NCI-H446 treated with DMSO at 0.1 percent for 48 hours (cell line): Measurements from ENCODE around the gene POLDIP3.
"Not testable (repeated sequence)": the region's sequence is repeated elsewhere in the genome, so short reads cannot be mapped to it uniquely, and the experiment has no call there.

Source experiments
- DNase-seq: peaks from one replicate; lab custom pipeline; 2025; lab: John Stamatoyannopoulos, UW

POLDIP3 gene

DNA sequence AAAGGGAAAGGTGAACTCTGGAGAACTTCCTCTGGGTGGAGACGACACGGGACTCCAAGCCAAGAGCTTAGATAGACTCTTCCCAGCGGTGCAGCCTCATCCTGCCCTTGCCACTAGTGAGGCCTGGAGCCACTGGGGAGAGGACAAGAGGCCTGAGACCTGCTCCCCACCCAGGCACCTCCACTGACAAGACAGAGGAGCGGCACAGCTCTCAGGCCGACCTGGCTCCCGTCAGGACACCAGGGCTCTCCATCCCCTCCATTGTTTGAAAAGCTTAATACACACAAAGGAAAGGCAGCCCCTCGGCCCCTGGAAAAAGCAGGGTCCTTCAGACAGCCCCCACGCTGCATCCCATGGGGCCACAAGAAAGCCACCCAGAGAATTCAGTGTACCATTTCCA, 29.6 kb downstream of the POLDIP3 start:
- DNase-seq = no peak

DNA sequence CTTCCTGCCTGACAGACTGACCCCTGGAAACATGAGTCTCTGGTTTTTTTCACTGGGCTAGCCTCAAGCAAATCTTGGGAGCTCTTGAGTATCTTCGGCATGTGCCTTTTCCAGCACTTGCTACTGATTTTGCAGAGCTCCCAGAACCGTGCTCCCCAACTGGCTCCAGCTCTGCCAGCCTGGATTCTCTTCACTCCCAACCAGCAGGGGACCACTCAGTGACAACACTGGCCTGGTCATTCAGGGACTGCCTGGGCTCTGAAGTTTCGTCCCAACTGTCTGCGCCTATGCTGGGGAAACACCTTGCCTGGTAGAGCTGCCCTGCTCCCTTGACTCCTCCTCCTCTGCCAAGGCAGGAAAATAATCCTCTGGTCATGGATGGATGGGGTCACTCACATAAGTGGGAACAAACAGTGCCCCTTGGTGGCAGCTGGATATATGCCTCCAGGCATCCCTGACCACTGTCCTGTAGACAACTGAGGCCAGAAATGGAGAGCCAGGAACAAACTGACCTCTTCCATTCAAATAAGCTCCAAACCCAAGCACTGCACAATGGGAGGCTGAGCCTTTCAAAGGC, 30.2 kb downstream of the POLDIP3 start:
- no peak for DNase-seq

DNA sequence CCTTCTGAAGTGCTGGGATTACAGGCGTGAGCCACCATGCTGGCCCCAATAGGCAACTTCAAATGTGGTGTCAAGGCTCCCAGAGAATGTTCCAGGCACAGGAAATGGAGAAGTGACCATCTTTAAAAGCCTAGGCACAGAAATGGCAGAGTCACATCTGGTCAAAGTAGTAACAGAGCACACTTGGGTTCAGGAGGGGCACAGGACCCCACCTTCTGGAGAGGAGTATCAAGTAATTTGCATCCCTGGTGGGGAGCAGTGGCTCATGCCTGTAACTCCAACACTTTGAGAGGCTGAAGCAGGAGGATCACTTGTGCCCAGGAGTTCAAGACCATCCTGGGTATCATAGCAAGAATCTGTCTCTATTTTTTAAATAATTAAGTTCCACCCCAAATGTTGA, 31.7 kb downstream of the POLDIP3 start:
- DNase-seq = no peak

DNA sequence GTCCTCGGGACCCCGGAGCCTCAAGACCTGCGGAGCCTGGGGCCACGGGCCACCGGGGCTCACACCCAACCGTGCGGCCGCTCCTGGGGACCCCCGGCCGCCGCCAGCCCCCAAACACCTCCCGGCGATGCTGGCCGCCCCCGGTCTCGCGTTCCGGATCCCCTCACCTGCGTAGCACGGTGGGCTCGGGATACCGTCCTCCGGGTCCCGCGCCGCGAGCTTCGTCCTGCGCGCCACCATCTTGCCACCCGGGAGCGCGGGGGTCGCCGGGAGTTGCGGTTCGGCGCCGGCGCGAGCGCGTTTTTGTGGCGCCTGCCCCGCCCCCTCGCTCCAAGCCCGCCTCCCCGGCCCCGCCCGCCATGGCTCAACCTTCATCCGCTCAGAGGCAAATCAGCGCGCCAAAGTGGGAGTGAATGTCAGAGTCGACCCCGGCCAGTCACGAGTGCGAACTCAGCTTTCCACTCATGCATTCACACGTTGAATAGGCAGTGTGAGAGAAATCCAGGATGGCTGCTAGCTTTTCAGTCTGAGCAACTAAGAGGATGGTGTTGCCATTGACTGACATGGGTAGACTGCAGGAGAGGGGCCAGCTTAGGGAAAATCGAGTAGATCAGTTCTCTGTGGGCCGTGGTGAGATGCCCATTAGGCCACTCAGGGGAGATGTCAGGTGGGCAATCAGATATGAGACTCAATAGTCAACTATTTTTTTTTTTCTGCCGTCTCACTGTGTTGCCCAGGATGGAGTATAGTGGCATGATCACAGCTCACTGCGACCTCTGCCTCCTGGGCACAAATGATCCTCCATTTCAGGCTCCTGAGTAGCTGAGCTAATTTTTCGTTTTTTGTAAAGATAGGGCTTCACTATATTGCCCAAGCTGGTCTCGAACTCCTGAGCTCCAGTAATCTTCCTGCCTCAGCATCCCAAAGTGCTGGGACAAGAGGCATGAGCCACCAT, 32.6 kb downstream of the POLDIP3 start:
- DNase-seq = peak; percentile 34

DNA sequence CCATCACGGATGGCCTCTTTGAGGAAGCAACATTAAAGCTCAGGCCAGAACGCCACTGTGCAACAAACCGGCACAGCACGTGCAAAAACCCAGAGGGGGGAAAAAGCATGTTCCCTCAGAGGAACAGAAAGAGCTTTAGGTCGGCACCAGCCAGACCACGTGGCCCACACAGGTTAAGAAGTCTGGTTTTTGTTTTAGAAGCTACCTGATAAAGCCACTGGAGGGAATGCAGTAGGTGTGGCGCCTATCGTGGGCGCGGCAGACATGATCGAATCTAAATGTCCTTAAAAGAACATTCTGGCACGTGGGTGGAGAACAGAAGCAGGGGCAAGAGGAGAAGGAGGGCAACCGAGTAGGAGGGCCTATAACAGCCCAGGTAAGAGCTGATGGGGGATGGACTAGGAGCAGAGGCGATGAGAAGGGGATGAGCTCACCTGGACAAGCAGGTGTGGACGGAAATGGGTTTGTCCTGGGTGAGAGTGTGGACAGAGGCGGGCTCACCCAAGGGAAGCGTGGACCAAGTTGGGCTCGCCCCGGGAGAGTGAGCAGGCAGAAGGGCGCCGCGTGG, 33.4 kb downstream of the POLDIP3 start:
- not testable (repeated sequence) for DNase-seq

DNA sequence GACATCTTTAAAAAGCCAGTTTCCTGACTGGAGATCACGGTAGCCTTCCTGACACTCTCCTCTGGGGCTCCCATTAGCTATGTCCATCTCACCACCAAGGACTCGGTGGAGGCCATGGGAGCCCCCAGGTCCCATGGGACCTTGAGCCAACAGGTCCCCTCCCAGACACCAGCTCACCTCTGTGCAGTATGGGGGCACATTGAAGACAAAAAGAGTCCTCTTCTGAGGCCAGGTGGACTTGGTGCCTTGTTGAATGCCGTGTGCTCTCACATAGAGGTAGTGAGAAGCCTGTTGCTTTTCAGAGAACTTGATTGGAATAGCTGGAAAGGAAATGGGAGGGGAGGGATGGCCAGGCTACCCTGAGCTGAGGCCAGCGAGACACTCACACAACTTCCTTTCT, 34.6 kb downstream of the POLDIP3 start:
- not testable (repeated sequence) for DNase-seq

DNA sequence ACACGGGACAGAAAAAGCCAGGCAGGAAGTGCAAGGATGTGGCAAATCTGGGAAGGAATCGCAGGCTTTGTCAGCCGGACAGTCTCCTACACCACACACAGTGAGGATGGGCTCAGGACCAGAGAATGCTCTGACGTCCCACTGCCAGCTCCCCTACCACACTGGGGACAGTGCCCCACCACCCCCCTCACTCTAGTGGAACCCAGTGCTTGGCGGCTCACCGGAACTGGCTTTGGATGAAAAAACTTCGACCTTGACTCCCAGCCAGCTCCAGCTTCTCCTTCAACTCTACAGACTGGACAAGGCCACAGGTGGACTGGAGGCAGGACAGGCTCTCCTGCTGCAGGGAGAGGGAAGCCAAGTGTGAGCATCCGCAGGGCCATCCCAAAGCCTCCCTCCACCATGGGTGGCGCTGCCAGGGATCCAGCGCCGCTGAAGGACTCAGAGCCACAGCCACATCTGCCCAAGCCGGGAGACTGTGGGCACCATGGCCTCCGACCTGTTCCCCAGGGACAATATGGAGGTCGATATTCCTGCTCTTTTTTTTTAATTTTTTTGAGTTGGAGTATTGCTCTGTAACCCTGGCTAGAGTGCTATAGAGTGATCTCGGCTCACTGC, 37.0 kb downstream of the POLDIP3 start:
- no peak for DNase-seq

DNA sequence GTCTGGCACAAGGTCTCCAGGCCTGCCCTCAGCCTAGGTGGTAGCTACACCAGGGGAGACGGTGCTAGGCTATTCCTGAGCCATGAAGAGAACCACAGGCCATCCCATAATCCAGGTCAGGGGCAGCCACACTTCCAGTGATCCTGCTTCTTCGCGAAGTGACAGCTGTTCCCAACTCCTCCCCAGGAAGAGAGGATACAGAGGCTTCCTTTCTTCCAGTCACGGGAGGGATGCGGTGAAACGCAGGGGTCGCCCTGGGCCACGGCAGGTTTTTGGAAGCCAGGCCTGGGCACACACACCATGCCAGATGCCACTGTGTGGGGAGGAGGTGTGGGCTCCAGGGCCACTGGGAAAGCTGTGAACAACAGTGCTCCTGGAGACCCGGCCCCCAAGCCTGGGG, 37.5 kb downstream of the POLDIP3 start:
- not testable (repeated sequence) for DNase-seq

DNA sequence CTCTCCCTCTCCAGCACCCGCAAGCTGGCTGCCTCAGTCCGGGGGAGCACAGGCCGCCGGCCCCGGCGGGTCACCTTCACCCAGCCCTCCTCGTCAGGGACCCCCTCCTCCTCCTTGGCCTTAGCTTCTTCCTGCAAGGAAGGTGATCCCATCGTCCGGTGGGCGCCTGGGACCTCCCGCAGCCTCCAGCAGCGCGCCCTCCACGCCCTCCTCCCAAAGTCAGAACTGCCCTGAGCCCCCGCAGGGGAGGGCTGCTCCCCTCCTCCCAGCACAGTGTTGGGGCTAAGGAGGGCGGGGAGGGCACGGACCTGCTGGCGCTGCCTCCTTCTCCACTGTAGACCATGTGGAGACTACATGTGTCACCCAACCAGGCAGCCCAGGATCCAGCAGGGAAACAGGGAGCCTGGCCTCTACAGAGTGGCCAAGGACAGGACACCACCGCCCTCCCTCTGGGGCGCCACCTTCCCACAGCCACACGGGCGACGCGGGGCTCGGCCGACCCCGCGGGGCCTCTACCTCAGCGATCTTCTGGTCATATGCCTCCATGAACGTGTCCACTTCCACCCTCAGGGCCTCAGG, 38.6 kb downstream of the POLDIP3 start:
- not testable (repeated sequence) for DNase-seq

DNA sequence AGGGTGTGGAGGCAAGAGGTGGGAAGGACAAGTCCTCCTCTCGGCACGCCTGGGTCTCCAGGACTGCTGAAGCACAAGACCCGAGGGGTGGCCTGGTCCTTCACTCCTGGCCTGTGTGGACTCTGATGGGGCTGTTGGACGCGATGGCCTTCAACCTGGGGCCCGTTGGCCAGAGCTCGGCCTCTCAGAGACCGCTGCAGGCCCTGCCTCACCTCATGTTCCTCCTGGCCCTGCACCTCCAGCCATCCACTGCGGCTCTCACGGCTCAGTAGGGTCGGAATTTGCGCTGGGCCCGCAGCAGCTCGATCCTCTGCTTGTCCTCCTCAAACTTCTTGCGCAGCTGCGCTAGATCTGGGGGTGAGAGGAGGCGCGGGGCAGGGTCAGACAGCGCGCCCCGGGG, 40.2 kb downstream of the POLDIP3 start:
- not testable (repeated sequence) for DNase-seq

DNA sequence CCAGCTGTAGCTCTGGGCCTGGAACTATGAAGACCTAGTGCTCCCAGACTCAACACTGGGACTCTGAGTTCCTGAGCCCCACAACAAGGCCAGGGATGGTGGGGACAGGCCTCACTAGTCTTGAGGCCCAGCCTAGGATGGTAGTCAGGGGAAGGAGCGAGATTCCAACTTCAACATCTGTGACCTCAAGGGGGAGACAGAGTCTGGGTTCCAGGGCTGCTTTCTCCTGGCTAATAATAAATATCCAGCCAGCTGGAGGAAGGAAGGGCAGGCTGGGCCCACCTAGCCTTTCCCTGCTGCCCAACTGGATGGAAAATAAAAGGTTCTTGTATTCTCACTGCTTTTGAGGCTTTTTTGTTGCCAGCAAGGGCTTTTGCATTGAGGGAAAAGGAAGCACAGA, 40.6 kb downstream of the POLDIP3 start:
- not testable (repeated sequence) for DNase-seq

DNA sequence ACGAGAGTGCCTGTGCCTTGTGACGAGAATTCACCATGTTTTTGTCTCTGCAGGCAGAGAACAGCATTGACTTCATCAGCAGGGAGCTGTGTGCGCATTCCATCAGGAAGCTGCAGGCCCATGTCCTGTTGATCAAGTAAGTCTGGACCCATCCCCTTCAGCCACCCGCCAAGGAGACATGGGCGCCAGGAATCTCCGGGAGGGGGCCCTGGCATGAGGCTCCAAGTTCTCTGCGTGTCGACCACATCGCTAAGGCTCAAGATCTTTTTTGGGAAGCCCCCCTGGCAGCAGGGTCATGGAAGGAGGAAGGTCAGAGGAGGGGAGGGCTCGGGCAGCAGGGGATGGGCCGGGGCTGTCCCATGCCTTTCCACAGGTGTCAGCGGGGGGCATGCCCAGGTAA, 43.6 kb downstream of the POLDIP3 start:
- not testable (repeated sequence) for DNase-seq

DNA sequence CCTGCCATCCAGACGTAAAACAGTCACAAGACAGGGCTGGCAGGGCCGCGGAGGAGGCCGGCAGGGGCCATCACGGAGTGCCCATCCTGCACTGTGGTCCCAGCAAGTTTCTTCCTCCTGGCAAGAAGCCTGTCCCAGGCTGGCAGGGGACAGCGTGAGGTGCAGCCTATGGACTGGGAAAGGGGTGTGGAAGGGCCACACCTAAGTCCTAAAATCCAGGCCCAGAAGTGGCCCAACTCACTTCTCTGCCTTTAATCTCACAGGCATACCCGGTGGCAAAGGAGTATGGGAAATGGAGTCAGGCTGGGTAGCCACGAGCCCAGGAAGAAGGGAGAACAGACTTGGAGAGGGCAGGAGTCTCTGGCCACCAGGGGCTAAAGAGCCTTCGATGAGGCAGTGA, 44.1 kb downstream of the POLDIP3 start:
- DNase-seq = not testable (repeated sequence)

DNA sequence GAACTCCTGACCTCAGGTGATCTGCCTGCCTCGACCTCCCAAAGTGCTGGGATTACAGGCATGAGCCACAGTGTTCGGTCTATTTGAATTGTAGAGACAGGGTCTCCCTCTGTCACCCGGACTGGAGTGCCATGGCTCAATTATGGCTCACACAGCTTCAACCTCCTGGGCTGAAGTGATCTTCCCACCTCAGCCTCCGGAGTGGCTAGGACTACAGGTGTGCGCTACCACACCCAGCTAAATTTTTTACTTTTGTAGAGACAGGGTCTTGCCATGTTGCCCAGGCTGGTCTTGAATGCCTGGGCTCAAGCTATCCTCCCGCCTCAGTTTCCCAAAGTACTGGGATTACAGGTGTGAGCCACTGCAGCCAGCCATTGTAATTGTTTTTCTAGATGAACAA, 46.7 kb downstream of the POLDIP3 start:
- DNase-seq = not testable (repeated sequence)

DNA sequence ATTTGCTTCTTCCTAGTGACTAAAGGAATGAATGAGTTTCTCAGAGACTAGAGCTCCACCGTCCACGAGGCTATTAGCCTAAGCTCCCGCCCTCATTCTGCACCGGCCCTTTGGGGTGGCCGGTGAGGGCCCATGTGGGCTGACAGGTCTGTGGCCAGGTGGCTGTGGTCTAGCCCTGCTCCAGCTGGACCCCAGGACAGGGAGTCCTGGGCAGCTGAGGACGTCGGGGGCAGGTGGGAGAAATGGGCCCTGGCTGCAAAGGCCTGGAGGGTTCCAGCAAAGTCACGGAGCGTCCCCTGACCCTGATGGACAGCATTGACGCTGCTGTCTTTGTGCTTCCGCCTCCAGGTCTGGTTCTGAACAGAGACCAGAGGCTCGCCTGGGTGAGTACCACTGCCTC, 48.7 kb downstream of the POLDIP3 start:
- no peak for DNase-seq

DNA sequence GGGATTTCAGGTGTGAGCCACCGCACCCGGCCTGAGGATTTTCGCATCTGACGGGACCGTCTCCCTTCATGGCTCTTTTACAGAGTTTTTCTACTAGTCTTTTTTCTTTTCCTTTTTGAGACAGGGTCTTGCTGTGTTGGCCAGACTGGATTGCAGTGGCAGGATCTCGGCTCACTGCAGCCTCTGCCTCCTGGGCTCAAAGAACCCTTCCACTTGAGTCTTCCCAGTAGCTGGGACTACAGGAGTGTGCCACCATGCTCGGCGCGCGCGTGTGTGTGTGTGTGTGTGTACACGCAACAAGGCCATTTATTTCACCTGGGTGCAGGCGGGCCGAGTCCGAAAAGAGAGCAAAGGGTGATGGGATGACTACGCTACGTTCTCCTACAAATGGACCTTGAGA, 50.0 kb downstream of the POLDIP3 start:
- DNase-seq = no peak

DNA sequence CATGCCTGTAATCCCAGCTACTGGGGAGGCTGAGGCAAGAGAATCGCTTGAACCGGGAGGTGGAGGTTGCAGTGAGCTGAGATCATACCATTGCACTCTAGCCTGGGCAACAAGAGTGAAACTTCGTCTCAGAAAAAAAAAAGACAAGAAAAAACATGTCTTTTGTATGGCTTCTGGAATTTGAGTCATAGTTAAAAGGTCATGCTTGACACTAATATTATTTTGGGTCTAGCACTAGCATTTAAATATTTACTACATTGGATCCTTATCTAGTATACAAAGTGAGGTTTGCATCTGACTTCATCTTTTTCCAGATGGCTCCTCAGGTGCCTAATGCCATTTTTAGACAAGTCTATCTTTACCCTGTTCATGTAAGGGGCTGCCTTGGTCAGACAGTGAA, 50.7 kb downstream of the POLDIP3 start:
- not testable (repeated sequence) for DNase-seq

DNA sequence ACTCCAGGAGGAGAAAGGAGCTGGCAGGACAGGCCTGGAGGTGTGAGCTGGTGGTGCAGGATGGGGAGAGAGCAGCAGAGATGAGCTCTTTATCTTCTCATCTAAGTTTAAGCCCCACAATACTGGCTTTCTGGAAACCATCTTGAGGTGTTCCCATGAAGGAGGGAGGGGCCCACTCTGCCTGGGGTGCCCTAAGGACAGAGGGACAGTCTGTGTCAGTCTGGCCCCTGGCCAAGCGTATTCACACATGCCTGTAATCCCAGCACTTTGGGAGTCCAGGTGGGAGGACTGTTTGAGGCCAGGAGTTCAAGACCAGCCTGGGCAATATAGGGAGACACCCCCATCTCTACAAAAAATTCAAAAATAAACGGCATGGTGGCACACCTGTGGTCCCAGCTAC, 52.0 kb downstream of the POLDIP3 start:
- DNase-seq = no peak

DNA sequence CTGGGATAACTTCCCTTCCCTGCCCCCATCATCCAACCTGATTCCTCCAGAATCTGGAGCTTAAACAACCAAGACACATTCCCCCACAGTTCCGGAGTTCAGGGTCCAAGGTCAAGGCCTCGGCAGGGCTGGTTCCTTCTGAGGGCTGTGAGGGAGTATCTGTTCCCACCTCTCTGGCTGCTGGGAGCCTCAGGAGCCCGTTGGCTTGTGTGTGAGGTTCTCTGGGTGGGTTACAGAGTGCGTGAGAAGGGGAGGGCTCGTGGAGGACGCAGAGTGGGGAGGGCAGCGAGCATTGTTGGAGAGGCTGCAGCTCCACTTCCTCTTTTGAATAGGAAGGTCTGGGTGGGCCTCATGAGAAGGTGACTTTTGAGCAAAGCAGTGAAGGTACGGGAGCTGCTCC, 52.4 kb downstream of the POLDIP3 start:
- no peak for DNase-seq

DNA sequence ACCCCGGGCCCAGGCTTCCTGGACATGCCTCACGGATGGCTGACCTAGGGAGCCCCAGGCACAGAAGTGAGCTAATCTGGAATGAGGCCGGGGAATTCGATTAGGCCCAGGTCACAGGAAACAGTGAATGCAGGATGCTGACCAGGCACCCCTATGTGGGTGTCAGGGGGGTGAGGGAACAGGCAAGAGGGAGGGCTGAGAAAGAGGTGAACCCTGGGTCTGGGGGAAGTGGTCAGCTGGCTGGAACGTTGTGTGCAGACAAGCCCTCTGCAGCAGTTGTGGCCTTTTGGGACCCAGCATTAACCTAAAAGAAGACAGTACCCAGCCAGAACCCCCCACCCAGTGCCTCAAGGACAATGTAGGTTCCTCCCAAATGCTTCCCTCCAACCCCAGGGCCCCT, 52.8 kb downstream of the POLDIP3 start:
- no peak for DNase-seq

DNA sequence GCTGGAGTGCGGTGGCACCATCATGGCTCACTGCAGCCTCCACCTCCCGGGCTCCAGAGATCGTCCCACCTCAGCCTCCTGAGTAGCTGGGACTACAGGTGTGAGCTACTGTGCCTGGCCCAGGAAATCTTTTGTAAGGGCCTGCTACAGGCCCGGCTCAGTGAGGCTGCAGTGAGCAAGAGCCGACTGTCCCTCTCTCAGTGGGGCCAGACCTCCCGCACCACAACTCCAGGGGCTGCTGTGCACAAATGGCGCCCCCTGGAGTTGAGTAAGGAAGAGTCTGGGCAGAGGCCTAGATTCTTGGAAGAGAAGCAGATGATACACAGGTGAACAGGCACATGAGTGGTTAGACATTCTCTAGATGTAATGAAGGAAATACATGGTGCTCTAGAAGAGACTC, 53.9 kb downstream of the POLDIP3 start:
- DNase-seq = no peak

DNA sequence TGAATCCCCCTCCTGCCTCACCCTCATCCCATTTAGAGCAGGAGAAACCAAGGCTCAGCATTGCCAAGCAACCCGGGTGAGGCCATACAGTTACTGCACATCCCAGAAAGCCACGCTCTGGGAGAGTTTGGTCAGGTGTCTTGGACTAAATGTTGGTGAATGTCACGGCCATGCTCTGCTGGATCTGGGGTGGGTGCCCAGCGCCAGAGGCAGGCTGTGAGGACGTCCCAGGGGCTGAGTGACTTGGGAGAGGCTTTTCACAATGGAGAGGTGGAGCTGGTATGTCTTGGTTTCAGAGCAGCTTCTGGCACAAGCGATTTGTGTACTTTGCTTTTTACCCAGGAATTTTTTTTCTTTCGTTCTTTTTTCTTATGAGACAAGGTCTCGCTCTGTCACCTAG, 54.3 kb downstream of the POLDIP3 start:
- DNase-seq = no peak
